GM12874 (cell line): ENCODE results near the gene DDX17.

Source experiments
- CTCF ChIP-seq: IDR thresholded peaks from 2 replicates; pipeline ENCODE4 v1.5.1; 2011; ENCODE audit warnings: low read depth, mild to moderate bottlenecking, control low read depth, low read length, moderate library complexity; ENCODE audit not compliant: insufficient read depth

The DDX17 gene

DNA sequence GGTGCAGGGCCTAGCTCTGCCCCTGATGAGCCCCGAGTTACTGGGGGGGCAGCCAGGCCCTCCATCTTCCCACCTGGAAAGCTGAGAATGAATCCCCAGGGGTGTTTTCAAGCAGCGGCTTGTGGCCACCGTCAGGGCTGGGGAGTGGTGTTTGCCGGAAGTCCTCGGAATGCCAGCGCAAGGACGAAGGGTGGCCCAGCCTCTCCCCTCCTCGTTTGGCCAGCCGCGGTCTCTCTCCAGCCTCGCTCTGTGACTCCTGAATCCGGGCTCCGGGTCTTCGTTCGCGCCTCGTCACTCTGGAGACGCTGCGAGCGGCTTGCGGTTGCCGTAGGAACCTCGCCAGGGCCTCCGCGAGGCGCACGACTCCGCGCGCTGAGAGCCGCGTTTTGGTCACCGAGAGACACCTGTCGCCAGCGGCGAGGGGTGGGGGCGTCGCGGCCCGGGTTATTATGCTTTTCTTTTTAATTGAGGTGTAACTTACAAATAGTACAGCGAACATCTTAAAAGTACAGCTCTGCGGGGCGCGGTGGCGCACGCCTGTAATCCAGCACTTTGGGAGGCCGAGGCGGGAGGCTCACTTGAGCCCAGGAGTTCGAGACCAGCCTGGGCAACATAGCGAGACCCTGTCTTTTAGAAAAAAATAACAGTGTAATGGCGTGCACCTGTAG lies 44.6 kb downstream of the DDX17 start:
- TF ChIP-seq CTCF: no peak

DNA sequence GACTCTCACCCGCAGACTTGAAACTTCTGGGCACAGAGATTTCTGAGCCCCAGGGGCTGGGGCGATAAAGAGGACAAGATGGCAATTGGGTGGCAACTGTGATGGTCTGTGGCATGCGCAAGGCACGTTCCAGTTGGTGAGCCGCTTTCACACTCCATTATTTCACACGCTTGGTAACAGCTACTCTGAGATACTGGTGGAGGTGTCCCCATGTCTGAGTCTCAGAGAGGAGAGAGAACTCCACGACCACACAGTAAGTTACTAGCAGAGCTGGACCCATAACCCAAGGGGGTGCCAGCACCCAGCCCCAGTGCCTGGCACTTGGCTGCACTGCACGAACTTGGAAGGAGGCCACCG lies 45.1 kb downstream of the DDX17 start:
- no peak for TF ChIP-seq CTCF

DNA sequence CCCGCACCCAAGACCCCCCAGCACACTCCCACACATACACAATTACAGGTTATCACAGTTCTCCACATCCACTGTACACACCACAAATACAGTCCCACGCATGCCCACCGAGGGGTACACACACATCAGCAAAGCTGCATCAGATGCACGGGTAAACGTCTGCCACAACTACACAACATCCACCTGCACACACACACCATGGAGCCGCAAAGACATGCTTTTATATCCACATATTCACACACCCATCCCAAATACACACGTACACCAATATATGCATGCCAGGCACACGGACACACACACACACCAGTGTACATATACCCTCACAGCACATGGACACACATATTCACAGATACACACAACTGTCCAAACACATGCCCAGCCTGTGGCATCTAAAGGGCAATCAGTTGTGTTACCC lies 45.7 kb downstream of the DDX17 start:
- TF ChIP-seq CTCF: no peak

DNA sequence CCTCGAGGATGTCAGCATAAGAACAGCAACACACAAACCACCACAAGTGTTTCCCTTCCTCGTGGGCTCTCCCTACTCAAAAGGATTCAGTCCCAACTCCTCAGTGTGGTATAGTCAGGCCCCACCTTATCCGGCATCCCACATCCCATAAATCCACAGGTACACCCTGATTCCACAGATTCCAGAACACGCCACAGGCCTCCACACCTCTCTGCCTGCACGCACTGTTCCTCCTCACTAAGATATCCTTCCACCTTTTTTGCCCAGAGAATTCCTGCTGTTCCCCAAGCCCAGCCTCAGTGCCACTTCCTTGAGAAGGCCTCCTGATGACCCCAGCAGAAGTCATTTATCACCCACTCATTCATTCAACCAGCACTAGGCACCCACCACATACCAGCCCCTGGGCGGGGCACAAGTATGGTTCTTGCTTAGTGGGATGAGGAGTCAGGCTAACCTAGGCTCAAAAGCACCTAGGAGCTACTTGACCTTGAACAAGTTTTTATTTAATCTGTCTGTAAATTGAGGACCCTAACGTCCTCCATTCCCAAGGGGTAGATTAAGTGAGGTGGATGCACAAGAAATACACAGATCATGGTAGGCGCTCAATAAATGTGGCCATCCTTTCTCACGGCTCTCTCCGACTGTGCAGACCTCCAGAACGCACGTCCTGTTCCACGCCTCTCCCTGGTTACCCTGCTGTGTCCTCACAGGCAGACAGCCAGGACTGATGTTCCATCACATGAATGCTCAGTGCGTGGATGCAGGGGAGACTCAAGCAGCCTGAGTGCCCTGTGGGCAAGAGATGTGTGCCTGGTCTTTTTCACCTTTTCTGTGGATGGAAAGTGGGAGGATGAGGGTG lies 49.0 kb downstream of the DDX17 start:
- no peak for TF ChIP-seq CTCF

- no peak for TF ChIP-seq CTCF
Measured at GRCh38 chr22:38456272-38456835, 49.8 kb downstream of the DDX17 start.

- no peak for TF ChIP-seq CTCF
Measured at GRCh38 chr22:38455530-38456271, 50.4 kb downstream of the DDX17 start.

DNA sequence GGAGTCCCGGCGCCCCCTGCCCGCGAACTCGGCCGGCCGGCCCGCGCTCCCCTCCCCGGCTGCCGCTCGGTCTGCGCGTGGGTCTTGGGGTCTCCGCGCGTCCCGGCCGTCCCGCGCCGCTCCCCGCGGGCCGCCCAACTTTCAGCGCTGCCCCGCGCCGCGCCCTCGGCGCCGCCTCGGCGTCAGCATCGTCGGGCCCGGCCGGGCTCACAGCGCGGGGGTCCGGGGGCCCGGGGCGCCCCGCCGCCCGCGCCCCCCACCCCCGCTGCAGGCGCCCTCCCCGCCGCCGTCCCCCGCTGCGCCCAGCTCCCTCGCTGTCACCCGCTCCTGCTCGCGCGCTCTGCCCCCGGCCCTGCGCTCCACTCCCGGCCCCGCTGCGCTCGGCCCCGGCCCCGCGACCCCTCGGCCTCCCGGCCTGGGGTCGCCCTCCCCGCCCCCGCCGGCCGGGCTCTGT lies 51.0 kb downstream of the DDX17 start, which contains the start of gene KCNJ4:
Gene KCNJ4 (minus strand): TSS at position 124 of the 454 bp plus-strand sequence. CDS start 27,067 bp downstream, outside the sequence.
- no peak for TF ChIP-seq CTCF
